Epithelial cell of esophagus (primary cell): ENCODE measurements around the gene CDH8.
"Not testable (repeated sequence)": the region's sequence is repeated elsewhere in the genome, so short reads cannot be mapped to it uniquely, and the experiment has no call there.

ENCODE experiments used
- DNase-seq: peaks from one replicate; pipeline ENCODE4 v3.0.0; 2010; ENCODE audit warnings: low read depth
- H3K4me3 ChIP-seq: 2 replicates; pipeline ENCODE4 v1.5.1; 2011; ENCODE audit warnings: mild to moderate bottlenecking, low read length, control low read depth
- CTCF ChIP-seq: IDR thresholded peaks from 2 replicates; pipeline ENCODE4 v1.5.1; 2011; ENCODE audit warnings: low read depth, mild to moderate bottlenecking, low read length, control low read depth, inconsistent platforms; ENCODE audit not compliant: insufficient read depth; ENCODE audit errors: missing control alignments

CDH8 gene

GRCh38 chr16:61721544-61721943, 314.7 kb downstream of the CDH8 start:
- DNase-seq = no peak
- TF ChIP-seq CTCF = no peak

GRCh38 chr16:61715393-61715792, 320.8 kb downstream of the CDH8 start:
- no peak overlapping the region for H3K4me3 ChIP-seq
- no peak for DNase-seq
- no peak for TF ChIP-seq CTCF

More at GRCh38 chr16:61721544-61721943, 314.7 kb downstream of the CDH8 start:
- no peak overlapping the region for H3K4me3 ChIP-seq

GRCh38 chr16:61713787-61714186, 322.5 kb downstream of the CDH8 start:
- no peak for TF ChIP-seq CTCF
- no peak for DNase-seq
- H3K4me3 ChIP-seq = no peak overlapping the region

- DNase-seq, H3K4me3 ChIP-seq: not testable (repeated sequence)
Observed at GRCh38 chr16:61699640-61700039, 336.6 kb downstream of the CDH8 start.

GRCh38 chr16:61684541-61684940, 351.7 kb downstream of the CDH8 start:
- DNase-seq = no peak

GRCh38 chr16:61681673-61682072, 354.6 kb downstream of the CDH8 start:
- no peak overlapping the region for H3K4me3 ChIP-seq
- DNase-seq = no peak
- TF ChIP-seq CTCF = no peak

More at GRCh38 chr16:61684541-61684940, 351.7 kb downstream of the CDH8 start:
- no peak for TF ChIP-seq CTCF
- no peak overlapping the region for H3K4me3 ChIP-seq

- TF ChIP-seq CTCF = no peak
- no peak for DNase-seq
- H3K4me3 ChIP-seq = no peak overlapping the region
Observed at GRCh38 chr16:61681124-61681523, 355.1 kb downstream of the CDH8 start.

GRCh38 chr16:61678182-61678581, 358.1 kb downstream of the CDH8 start:
- no peak for DNase-seq
- TF ChIP-seq CTCF = no peak
- H3K4me3 ChIP-seq = no peak overlapping the region
